Peyer's patch (tissue), 4 donors: ENCODE measurements around the gene UQCRC1.

Experiments
- CTCF ChIP-seq, 6 experiments: fragments of 450-650 bp in 4 of 6; fragments of 200-600 bp in 2 of 6; sonication (generic) in 1 of 6; IDR thresholded peaks; one replicate each; pipeline ENCODE4 v1.5.1; 2017 to 2019; ENCODE audit warnings: antibody characterized with exemption in 6 of 6, mild to moderate bottlenecking in 3 of 6, moderate library complexity in 1 of 6
- POLR2A ChIP-seq, 2 donors: fragments of 450-650 bp; IDR thresholded peaks; one replicate each; pipeline ENCODE4 v1.5.1; 2017; ENCODE audit warnings: antibody characterized with exemption in 2 of 2, mild to moderate bottlenecking in 2 of 2, moderate library complexity in 2 of 2

GRCh38 chr3:48619541-48620524 is 10.4 kb upstream of the UQCRC1 start:
- TF ChIP-seq CTCF (IDR thresholded peaks at IDR 0.05), result no peak
- TF ChIP-seq POLR2A (IDR thresholded peaks at IDR 0.05), result no peak
